ENCODE data around the gene PRKACA. TPM values are rescaled to one million over a fixed set of nuclear protein-coding genes. Genes with fewer than 3 reads are reported as not detected.

PRKACA gene
- total and polyA plus RNA-seq, 2 experiments from 2014 or later, result 5.3 to 37.4 TPM

- Histone ChIP-seq H3K79me2 (ENCODE audit: insufficient read depth) (peaks cover 81% of the 10 kb centered on the region), H4K20me1 (ENCODE audit: insufficient read depth) (no peaks in the 10 kb centered on the region), H3K36me3 (ENCODE audit: low read depth) (no peaks in the 10 kb centered on the region), H3F3A (ENCODE audit: insufficient read depth) (peaks cover 2% of the 10 kb centered on the region), H3K4me2 (ENCODE audit: unreplicated experiment) (no peak overlapping the region), H3K4me3 (no peak overlapping the region), H3K9me2 (ENCODE audit: insufficient read depth) (no peaks in the 10 kb centered on the region), H3K27ac (no peak overlapping the region), H3K9ac (peak overlapping the region; percentile 43; the same call in 1 of the 2 replicates), H3K4me1 (ENCODE audit: insufficient read depth) (peaks cover 33% of the 10 kb centered on the region), H2AFZ (no peak overlapping the region; the same call in 1 of the 2 replicates), H3K9me3 (ENCODE audit: low read depth) (no peaks in the 10 kb centered on the region), H3K27me3 (replicated peaks; ENCODE audit: insufficient read depth) (no peaks in the 10 kb centered on the region)
- TF ChIP-seq EZH2phosphoT487 (IDR thresholded peaks at IDR 0.05; ENCODE audit: insufficient read depth, low read depth), result no peak
- TF ChIP-seq EZH2 (IDR thresholded peaks at IDR 0.05; ENCODE audit: insufficient read depth, poor library complexity, severe bottlenecking), result no peak
- DNase-seq, result no peak
- 85 to 86% methylated on average over 16 to 18 of the region's 18 CpGs for WGBS, 2 experiments (ENCODE audit: low coverage in 1 of 2, low lambda C conversion rate in 2 of 2, missing lambda C conversion rate in 2 of 2)
- in situ Hi-C loops (cut with MboI), result no loop called here
Measured at GRCh38 chr19:14113762-14114414, 3.7 kb downstream of the PRKACA start.

- no peaks in the 10 kb centered on the region for H3K36me3 ChIP-seq (ENCODE audit: low read depth)
- H3K4me2 ChIP-seq (ENCODE audit: unreplicated experiment), result peak overlapping the region; percentile 44
- peak overlapping the region; percentile 10; the same call in 1 of the 2 replicates for H3K4me3 ChIP-seq
- no peak for TF ChIP-seq EZH2 (IDR thresholded peaks at IDR 0.05; ENCODE audit: insufficient read depth, poor library complexity, severe bottlenecking)
- no peak for TF ChIP-seq EZH2phosphoT487 (IDR thresholded peaks at IDR 0.05; ENCODE audit: insufficient read depth, low read depth)
- peak overlapping the region; percentile 38; the same call in 1 of the 2 replicates for H3K27ac ChIP-seq
- no peaks in the 10 kb centered on the region for H4K20me1 ChIP-seq (ENCODE audit: insufficient read depth)
- H3K79me2 ChIP-seq (ENCODE audit: insufficient read depth), result peaks cover 90% of the 10 kb centered on the region
- WGBS, 2 experiments (ENCODE audit: low coverage in 1 of 2, low lambda C conversion rate in 2 of 2, missing lambda C conversion rate in 2 of 2), result 15 to 36% methylated on average over 10 to 12 of the region's 12 CpGs
- in situ Hi-C loops (cut with MboI), result no loop called here
- H3K9ac ChIP-seq, result peak overlapping the region; percentile 43
- H2AFZ ChIP-seq, result peak overlapping the region; percentile 35
- no peaks in the 10 kb centered on the region for H3K9me2 ChIP-seq (ENCODE audit: insufficient read depth)
- peak; percentile 53 for DNase-seq
- H3K9me3 ChIP-seq (ENCODE audit: low read depth), result no peaks in the 10 kb centered on the region
- H3K4me1 ChIP-seq (ENCODE audit: insufficient read depth), result peaks cover 30% of the 10 kb centered on the region
- no peaks in the 10 kb centered on the region for H3F3A ChIP-seq (ENCODE audit: insufficient read depth)
- no peaks in the 10 kb centered on the region for H3K27me3 ChIP-seq (replicated peaks; ENCODE audit: insufficient read depth)
Measured at GRCh38 chr19:14112809-14113385, 4.7 kb downstream of the PRKACA start.

- 44 to 60% methylated on average over 10 to 12 of the region's 12 CpGs for WGBS, 2 experiments (ENCODE audit: low coverage in 1 of 2, low lambda C conversion rate in 2 of 2, missing lambda C conversion rate in 2 of 2)
- Histone ChIP-seq H3K79me2 (ENCODE audit: insufficient read depth) (peaks cover 89% of the 10 kb centered on the region), H3F3A (ENCODE audit: insufficient read depth) (no peaks in the 10 kb centered on the region), H3K4me2 (ENCODE audit: unreplicated experiment) (peak overlapping the region; percentile 44), H3K4me1 (ENCODE audit: insufficient read depth) (peaks cover 30% of the 10 kb centered on the region), H3K9me2 (ENCODE audit: insufficient read depth) (no peaks in the 10 kb centered on the region), H2AFZ (peak overlapping the region; percentile 35), H3K27ac (0 out of 2 replicates have a peak overlapping the region, but pooled peaks have one; percentile 38), H3K9ac (peak overlapping the region; percentile 43; the same call in 1 of the 2 replicates), H3K4me3 (no peak overlapping the region), H3K27me3 (replicated peaks; ENCODE audit: insufficient read depth) (no peaks in the 10 kb centered on the region), H4K20me1 (ENCODE audit: insufficient read depth) (no peaks in the 10 kb centered on the region), H3K9me3 (ENCODE audit: low read depth) (no peaks in the 10 kb centered on the region), H3K36me3 (ENCODE audit: low read depth) (no peaks in the 10 kb centered on the region)
- in situ Hi-C loops (cut with MboI), result no loop called here
- TF ChIP-seq EZH2 (IDR thresholded peaks at IDR 0.05; ENCODE audit: insufficient read depth, poor library complexity, severe bottlenecking), result no peak
- TF ChIP-seq EZH2phosphoT487 (IDR thresholded peaks at IDR 0.05; ENCODE audit: insufficient read depth, low read depth), result no peak
- DNase-seq, result peak; percentile 51
Measured at GRCh38 chr19:14112051-14112808, 5.3 kb downstream of the PRKACA start.

- whole genome bisulfite sequencing, 2 experiments (ENCODE audit: low coverage in 1 of 2, low lambda C conversion rate in 2 of 2, missing lambda C conversion rate in 2 of 2), result 100% methylated on average over 1 of the region's 1 CpG
- H3K9me3 ChIP-seq (ENCODE audit: low read depth), result no peaks in the 10 kb centered on the region
- no peaks in the 10 kb centered on the region for H3F3A ChIP-seq (ENCODE audit: insufficient read depth)
- no peaks in the 10 kb centered on the region for H3K36me3 ChIP-seq (ENCODE audit: low read depth)
- H3K9ac ChIP-seq, result no peak overlapping the region
- H3K4me2 ChIP-seq (ENCODE audit: unreplicated experiment), result no peak overlapping the region
- peaks cover 28% of the 10 kb centered on the region for H3K4me1 ChIP-seq (ENCODE audit: insufficient read depth)
- DNase-seq, result no peak
- no peak overlapping the region for H2AFZ ChIP-seq
- no peaks in the 10 kb centered on the region for H4K20me1 ChIP-seq (ENCODE audit: insufficient read depth)
- H3K4me3 ChIP-seq, result no peak overlapping the region
- no peaks in the 10 kb centered on the region for H3K27me3 ChIP-seq (replicated peaks; ENCODE audit: insufficient read depth)
- H3K27ac ChIP-seq, result no peak overlapping the region
- H3K9me2 ChIP-seq (ENCODE audit: insufficient read depth), result no peaks in the 10 kb centered on the region
- TF ChIP-seq EZH2phosphoT487 (IDR thresholded peaks at IDR 0.05; ENCODE audit: insufficient read depth, low read depth) (no peak), EZH2 (IDR thresholded peaks at IDR 0.05; ENCODE audit: insufficient read depth, poor library complexity, severe bottlenecking) (no peak)
- in situ Hi-C loops (cut with MboI), result no loop called here
- peaks cover 82% of the 10 kb centered on the region for H3K79me2 ChIP-seq (ENCODE audit: insufficient read depth)
Measured at GRCh38 chr19:14111486-14111885, 6.1 kb downstream of the PRKACA start.

Data from GM23248 (cell line).